KOPT-K1 (cell line): ENCODE results near the gene HCFC2.

Experiments used
- H3K27ac ChIP-seq: fragments of 200-600 bp; sonication (generic); 2 replicates; pipeline ENCODE4 v1.5.1; 2016; ENCODE audit warnings: antibody characterized with exemption, mild to moderate bottlenecking, low read depth, low read length; ENCODE audit not compliant: poor library complexity, severe bottlenecking
- H3K36me3 ChIP-seq: fragments of 200-600 bp; sonication (generic); 2 replicates; pipeline ENCODE4 v1.5.1; 2017; ENCODE audit warnings: antibody characterized with exemption, mild to moderate bottlenecking, low read length, moderate library complexity; ENCODE audit not compliant: insufficient read depth
- H3K9me3 ChIP-seq: fragments of 200-600 bp; sonication (generic); 2 replicates; pipeline ENCODE4 v1.5.1; 2017; ENCODE audit warnings: antibody characterized with exemption, low read length, mild to moderate bottlenecking; ENCODE audit not compliant: insufficient read depth, poor library complexity, severe bottlenecking

The HCFC2 gene

DNA sequence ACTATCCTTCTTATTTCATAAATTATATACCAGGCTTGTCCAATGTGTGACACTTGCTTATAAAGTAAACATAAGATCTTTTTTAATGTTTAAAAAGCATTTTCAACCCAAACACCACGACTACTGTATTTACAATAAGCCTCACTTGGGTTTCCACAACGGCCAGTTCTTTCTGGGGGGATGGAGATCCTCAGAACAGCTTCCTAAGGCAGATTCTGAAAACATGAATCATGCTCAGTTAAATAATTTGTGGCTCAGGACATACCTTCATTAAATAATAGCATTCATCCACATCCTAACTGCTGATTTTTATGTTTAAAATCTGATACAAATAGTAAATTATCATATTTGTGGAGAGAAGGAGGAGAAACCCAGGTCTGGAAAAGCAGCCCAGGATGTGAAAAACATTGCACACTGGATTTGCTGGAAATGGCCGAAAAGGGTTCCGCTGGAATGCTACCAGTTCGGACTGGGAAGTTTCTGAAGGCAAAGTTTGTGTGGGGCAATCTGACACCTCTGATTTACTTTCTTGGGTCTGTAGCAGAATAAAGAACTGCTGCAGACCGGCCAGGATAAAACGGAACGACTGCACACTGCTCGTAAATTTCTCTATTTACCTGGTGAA is 14.9 kb upstream of the HCFC2 start:
- no peaks in the 10 kb centered on the region for H3K9me3 ChIP-seq
- H3K27ac ChIP-seq: no peak overlapping the region
- H3K36me3 ChIP-seq: no peaks in the 10 kb centered on the region

GRCh38 chr12:104049903-104050356 is 14.4 kb upstream of the HCFC2 start, which contains the start of gene GLT8D2:
Gene GLT8D2, minus strand, starts transcription at chr12:104050187. Its CDS starts 30,539 bp downstream, at chr12:104019648.
- H3K27ac ChIP-seq: no peak within 1 kb of the TSS
- no peaks in the 10 kb centered on the region for H3K9me3 ChIP-seq

DNA sequence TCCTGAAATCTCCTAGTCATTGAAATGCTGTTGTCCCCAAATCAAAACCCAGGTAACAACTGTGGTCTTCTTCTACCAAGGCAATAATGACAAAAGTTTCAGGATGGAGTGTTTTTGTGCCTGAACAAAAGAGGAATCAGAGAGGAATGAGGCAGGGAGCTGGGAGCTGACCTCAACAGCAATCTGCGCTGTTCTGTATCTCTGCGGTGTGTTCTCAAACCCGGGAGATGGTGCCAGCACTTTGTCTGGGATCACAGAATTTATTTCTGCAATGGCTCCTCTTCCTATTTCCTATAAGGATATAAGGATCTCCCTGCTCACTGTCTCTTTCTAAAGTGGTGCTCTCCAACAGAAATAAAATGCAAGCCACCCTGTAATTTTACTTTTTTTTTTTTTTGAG is 13.9 kb upstream of the HCFC2 start:
- H3K36me3 ChIP-seq: no peaks in the 10 kb centered on the region
- H3K27ac ChIP-seq: no peak overlapping the region
- no peaks in the 10 kb centered on the region for H3K9me3 ChIP-seq

More at GRCh38 chr12:104049903-104050356, 14.4 kb upstream of the HCFC2 start, which contains the start of gene GLT8D2:
- no peaks in the 10 kb centered on the region for H3K36me3 ChIP-seq

DNA sequence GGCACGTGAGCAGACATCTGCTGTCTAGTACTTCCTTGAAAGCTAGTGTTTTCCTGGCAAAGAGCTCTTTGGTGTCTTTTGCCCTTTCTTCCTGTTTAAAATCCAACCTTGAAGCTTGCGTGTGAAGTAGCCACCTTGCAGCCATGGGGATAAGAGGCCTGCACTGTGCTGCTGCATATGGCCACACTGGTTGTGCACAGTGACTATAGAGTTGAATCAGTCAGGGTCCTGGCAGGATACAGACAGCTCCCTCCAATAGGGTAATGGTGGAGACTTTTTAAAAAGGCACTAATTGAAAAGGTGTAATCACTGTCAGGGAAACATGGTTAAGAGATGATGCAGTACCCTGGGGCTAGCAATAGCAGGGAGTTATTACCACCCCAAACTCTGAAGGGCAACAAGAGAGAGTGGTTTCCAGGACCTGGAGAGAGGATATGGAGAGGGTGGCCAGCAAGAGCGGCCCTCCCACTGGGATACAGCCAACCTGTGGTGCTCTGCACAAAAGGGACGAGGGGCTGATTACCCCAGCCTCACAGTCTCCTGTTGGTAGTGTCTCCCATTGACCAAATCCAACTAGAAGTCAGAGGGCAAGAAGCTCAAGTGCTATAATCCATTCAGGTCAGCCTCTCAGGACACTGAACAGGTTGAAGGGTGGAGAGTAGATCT is 9.5 kb upstream of the HCFC2 start:
- H3K9me3 ChIP-seq: peaks cover 9% of the 10 kb centered on the region
- no peak overlapping the region for H3K27ac ChIP-seq
- H3K36me3 ChIP-seq: no peaks in the 10 kb centered on the region

GRCh38 chr12:104055686-104056388 is 8.5 kb upstream of the HCFC2 start:
- Histone ChIP-seq H3K27ac (no peak overlapping the region), H3K36me3 (no peaks in the 10 kb centered on the region)

DNA sequence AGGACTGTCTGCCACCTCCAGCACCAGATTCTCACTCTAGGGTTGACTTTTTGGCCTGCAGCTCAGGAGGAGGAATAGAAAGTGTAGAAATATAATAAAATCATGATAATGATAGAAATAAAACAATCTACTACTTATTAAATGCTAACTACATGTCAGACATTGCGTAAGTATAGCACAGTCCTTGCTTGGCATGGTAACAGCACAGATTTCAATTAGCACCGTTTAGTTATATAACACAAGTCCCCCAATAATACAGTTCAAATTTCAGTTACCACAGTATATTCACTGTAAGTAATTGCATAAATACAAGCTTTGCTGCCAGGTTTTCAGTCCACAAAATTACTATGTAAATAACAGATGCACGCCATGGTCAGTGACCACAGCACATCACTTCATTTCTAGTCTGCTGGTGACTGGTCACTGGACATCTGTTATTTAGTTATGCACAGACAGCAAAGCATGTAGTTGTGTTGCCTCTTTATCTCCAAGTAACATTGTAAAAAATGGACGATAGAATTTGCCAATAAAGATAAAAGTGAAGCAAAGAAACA is 7.8 kb upstream of the HCFC2 start:
- peaks cover 9% of the 10 kb centered on the region for H3K9me3 ChIP-seq
- H3K27ac ChIP-seq: no peak overlapping the region
- H3K36me3 ChIP-seq: no peaks in the 10 kb centered on the region

More at GRCh38 chr12:104055686-104056388, 8.5 kb upstream of the HCFC2 start:
- peaks cover 9% of the 10 kb centered on the region for H3K9me3 ChIP-seq

GRCh38 chr12:104057771-104058197 is 6.5 kb upstream of the HCFC2 start:
- no peak overlapping the region for H3K27ac ChIP-seq
- peaks cover 9% of the 10 kb centered on the region for H3K9me3 ChIP-seq
- no peaks in the 10 kb centered on the region for H3K36me3 ChIP-seq

- H3K9me3 ChIP-seq: peaks cover 9% of the 10 kb centered on the region
- no peaks in the 10 kb centered on the region for H3K36me3 ChIP-seq
- no peak overlapping the region for H3K27ac ChIP-seq
Measured at GRCh38 chr12:104058802-104059201, 5.5 kb upstream of the HCFC2 start.

GRCh38 chr12:104059963-104060362 is 4.4 kb upstream of the HCFC2 start:
- Histone ChIP-seq H3K9me3 (peaks cover 9% of the 10 kb centered on the region), H3K27ac (no peak overlapping the region), H3K36me3 (no peaks in the 10 kb centered on the region)

DNA sequence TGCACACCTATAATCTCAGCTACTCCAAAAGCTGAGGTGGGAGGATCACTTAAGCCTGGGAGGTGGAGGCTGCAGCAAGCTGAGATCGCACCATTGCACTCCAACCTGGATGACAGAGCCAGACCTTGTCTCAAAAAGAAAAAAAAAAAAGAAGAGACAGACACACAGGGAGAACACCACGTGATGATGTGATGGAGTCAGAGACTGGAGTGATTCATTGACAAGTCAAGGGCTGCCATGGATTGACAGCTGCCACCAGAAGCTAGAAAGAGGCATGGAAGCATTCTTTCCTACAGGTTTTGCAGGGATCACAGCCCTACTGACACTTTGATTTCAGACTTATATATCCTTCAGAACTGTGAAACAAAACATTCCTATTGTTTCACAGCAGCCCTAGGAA is 3.5 kb upstream of the HCFC2 start:
- Histone ChIP-seq H3K9me3 (peaks cover 9% of the 10 kb centered on the region), H3K36me3 (no peaks in the 10 kb centered on the region), H3K27ac (no peak overlapping the region)

- Histone ChIP-seq H3K36me3 (peaks cover 16% of the 10 kb centered on the region), H3K9me3 (no peaks in the 10 kb centered on the region), H3K27ac (peak overlapping the region; percentile 70)
Measured at GRCh38 chr12:104063712-104064030, 660 bp upstream of the HCFC2 start.

DNA sequence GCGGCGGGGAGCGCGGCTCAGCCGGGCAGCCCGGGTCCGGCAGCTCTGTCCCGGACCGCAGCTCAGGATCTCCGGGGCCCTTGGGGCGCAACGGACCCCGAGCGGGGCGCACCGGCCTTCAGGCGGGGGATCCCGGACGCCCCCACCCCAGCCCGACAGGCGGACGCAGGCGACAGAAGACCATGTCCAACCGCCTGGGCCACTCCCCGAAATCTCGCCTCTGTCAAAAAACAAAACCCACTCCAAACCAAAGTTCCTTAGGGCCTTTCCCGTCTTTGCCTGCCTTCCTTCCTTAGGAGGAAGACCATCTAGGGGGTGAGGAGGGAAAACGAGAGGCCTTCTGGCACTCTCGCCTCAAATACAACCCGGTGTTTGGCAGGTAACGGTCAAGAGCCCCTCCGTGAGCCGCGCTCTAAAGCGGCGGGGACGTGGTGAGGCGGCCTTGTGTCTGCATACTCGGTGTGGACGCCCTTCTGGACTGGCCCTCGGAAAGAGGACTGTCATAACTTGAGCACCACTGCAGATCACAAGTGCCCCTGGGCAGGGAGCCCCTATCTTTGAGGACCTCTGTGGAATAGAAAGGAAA is 604 bp downstream of the HCFC2 start:
- Histone ChIP-seq H3K36me3 (peaks cover 23% of the 10 kb centered on the region), H3K9me3 (no peaks in the 10 kb centered on the region), H3K27ac (peak overlapping the region; percentile 70)

DNA sequence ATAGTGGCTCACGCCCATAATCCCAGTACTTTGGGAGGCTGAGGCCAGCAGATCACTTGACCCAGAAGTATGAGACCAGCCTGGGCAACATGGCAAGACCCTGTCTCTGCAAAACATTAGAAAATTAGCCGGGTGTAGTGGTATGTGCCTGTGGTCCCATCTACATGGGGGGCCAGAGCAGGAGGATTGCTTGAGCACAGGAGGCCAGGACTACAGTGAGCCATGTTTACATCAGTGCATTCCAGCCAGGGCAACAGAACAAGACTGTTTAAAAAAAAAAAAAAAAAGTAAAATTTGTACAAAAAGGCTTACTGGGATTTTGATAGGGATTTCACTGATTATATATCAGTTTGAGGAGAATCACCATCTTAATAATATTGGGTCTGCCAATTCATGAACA is 7.8 kb downstream of the HCFC2 start:
- H3K27ac ChIP-seq: no peak overlapping the region
- no peaks in the 10 kb centered on the region for H3K9me3 ChIP-seq
- peaks cover 50% of the 10 kb centered on the region for H3K36me3 ChIP-seq

DNA sequence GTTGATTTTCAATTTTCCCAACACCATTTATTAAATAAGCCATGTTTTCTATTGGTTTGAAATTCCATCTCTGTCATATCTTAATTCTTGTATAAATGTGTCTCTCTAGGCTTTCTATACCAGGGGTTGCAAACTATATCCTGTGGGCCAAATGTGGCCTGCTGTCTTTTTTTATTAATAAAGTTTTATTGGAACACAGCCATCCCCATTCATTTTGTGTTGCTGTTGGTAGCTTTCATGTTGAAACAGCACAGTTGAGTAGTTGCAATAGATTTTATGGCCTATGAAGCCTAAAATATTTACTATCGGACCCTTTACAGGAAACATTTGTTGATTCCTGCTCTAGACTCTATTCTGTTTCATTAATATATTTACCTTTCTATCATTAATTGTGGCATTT is 9.4 kb downstream of the HCFC2 start:
- H3K36me3 ChIP-seq: peaks cover 38% of the 10 kb centered on the region
- H3K27ac ChIP-seq: no peak overlapping the region
- H3K9me3 ChIP-seq: no peaks in the 10 kb centered on the region

GRCh38 chr12:104079024-104079423 is 14.7 kb downstream of the HCFC2 start:
- peaks cover 34% of the 10 kb centered on the region for H3K36me3 ChIP-seq
- no peak overlapping the region for H3K27ac ChIP-seq
- no peaks in the 10 kb centered on the region for H3K9me3 ChIP-seq
